Gastrocnemius medialis (tissue), 4 donors: Measurements from ENCODE around the gene UNC119.

Experiments used
- POLR2A ChIP-seq, 2 donors: fragments of 450-650 bp; IDR thresholded peaks; one replicate each; pipeline ENCODE4 v1.6.1; 2017; ENCODE audit warnings: antibody characterized with exemption in 2 of 2, mild to moderate bottlenecking in 2 of 2, moderate library complexity in 2 of 2
- TF ChIP-seq, protein P1 (sequence below), 5 experiments: fragments of 450-650 bp in 3 of 5; fragments of 200-600 bp in 2 of 5; sonication (generic) in 2 of 5; IDR thresholded peaks in 4 of 5; conservative IDR thresholded peaks in 1 of 5; 1 replicate in 4 of 5; 2 replicates in 1 of 5; pipeline ENCODE4 v1.5.1; 2016 to 2019; ENCODE audit warnings: antibody characterized with exemption in 5 of 5, mild to moderate bottlenecking in 3 of 5, moderate library complexity in 3 of 5

DNA sequence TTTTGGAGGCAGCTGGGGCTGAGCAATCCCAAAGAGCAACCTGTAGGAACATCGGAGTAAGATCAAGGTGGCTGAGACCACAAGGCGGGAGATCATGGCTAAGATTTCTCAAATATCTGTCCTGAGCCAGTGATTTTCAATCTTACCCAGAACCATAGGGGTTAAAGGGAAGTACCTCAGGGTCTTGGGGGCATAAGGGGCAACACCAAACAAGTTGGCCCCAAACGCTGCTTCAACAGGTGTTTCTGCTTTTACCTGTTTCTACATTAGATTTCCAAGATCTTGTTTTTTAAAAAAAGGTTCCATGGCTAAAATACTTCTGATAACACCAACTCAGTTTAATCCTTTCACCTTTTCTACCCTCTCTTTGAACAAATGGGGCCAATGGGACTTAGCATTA lies 2.6 kb upstream of the UNC119 start:
- TF ChIP-seq, protein P1, sequence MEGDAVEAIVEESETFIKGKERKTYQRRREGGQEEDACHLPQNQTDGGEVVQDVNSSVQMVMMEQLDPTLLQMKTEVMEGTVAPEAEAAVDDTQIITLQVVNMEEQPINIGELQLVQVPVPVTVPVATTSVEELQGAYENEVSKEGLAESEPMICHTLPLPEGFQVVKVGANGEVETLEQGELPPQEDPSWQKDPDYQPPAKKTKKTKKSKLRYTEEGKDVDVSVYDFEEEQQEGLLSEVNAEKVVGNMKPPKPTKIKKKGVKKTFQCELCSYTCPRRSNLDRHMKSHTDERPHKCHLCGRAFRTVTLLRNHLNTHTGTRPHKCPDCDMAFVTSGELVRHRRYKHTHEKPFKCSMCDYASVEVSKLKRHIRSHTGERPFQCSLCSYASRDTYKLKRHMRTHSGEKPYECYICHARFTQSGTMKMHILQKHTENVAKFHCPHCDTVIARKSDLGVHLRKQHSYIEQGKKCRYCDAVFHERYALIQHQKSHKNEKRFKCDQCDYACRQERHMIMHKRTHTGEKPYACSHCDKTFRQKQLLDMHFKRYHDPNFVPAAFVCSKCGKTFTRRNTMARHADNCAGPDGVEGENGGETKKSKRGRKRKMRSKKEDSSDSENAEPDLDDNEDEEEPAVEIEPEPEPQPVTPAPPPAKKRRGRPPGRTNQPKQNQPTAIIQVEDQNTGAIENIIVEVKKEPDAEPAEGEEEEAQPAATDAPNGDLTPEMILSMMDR (IDR thresholded peaks at IDR 0.05 in 4 of 5, conservative IDR thresholded peaks at IDR 0.05 in 1 of 5): no peak
- TF ChIP-seq POLR2A (IDR thresholded peaks at IDR 0.05): no peak
